ENCODE measurements around the gene ZSCAN9. TPM values are rescaled to one million over a fixed set of nuclear protein-coding genes. Genes with fewer than 3 reads are reported as not detected.

The ZSCAN9 gene
- 5.7 to 8.9 TPM (median 7.3 TPM) in 5 replicates for total RNA-seq (2022; extraction: Qiagen RNA extraction)

GRCh38 chr6:28225056-28225834 is at the start of gene ZSCAN9:
ZSCAN9 (plus strand) TSS chr6:28225275; CDS start chr6:28227085, 1,810 bp downstream.

GRCh38 chr6:28252009-28252975 is 27.2 kb downstream of the ZSCAN9 start, which contains the start of gene ZKSCAN4:
ZKSCAN4 (minus strand) TSS chr6:28252269; CDS start chr6:28251980, 289 bp downstream.

DNA sequence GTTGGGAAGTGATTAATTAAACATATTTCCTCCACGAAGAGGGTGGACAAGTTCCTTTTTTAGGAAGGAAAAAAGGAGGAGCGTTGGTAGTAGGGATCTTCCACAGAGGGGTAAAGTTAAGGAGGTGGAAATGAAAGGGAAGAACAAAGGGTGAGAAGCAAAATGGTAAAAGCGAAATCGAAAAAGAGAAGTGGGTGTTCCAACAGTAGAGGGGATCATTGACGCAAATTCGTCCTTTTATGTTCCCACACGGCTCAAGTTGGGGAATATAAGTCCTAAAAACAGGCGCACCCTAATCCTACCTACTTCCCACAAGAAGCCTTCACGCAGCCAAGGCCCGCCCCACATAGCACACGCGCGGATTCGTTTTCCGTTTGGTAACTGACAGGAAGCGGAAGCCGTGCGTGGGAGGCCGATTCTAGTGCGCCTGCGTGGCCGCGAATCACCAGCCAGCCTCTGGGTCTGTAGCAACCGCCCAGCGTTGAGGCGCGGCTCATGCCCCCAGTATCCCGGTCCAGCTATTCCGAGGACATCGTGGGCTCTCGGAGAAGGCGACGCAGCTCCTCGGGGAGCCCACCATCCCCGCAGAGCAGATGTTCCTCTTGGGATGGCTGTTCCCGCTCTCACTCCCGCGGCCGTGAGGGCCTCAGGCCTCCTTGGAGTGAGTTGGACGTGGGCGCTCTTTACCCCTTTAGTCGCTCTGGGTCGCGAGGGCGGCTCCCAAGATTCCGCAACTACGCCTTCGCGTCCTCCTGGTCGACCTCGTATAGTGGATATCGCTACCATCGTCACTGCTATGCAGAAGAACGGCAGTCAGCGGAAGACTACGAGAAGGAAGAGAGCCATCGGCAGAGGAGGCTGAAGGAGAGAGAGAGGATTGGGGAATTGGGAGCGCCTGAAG is 34.1 kb downstream of the ZSCAN9 start, which contains the start of gene NKAPL:
Gene NKAPL (plus strand): TSS at position 421 of the 901 bp plus-strand sequence. CDS start 75 bp downstream, at position 496.

DNA sequence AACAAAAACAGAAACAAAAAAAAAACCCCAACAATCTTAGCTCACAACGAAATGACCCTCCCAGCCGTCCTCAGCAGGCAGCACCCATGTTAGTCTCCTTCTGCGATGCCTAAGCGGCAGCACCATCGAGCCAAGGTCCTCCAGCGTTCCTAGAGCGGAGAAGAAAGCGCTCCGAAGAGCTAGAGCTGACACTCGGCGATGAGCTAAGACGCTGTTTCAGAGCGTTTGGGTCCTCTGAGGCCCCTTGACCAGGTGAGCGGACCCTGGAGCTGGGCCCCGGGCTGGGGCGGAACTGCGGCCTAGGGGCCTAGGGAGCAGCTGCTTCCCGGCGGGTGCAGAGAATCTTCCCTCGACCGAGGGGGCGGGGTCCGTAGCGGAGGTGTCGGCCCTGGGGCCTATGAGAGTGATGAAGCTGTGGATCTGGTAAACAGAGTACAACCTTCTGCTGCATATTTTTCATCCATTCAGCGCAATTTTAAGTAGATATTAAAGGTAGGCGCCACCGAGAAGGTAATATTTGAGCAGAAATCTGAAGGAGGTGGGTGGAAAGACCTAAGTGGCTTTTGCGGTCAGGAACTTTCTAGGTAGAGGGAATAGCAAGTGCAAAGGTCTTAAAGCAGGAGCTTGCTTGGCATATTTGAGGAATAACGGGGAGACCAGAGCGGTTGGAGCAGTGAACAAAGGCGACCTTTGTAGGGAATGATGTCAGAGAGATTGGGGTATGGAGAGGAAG is 42.1 kb downstream of the ZSCAN9 start, which contains the start of gene ZSCAN26:
Gene ZSCAN26 (plus strand): TSS at position 182 of the 733 bp plus-strand sequence. CDS start 4,777 bp downstream, outside the sequence.

DNA sequence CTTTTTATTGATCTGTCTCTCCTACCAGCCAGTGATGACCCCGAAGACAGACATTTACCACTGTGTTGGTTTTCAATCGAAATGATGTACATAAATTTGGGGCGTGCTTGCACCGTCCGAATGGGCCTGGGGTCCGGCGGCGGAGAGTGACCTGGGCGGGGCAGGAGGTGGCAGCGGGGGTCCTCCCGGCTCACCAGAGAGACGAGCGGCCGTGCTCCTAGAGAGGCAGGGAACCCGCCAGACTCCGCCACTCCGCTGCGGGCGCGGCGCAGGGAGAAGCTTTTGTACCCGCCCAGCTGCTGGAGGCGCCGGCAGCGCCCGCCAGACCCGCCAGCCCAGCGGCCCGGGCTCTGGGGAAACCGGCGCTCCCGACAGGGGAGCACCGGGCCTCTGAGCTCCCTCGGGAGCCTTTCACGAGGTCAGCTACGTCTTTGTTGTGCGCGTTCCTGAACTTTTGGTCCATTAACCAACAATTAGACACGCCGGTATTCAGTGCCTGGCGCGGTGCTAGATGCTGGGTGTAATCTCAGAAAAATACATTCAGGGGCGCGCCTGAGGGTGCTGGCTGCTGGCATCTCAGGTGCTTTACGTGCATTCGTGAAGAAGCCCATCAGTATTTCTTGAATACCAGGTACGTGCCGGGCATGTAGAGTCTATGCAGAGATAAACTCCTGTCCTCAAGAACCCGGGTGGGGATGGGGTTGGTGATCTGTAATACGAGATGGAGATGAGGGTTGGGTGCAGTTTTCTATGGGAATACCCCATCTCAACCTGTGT is 56.4 kb downstream of the ZSCAN9 start, which contains the start of gene PGBD1:
Gene PGBD1 (plus strand): TSS at position 285 of the 777 bp plus-strand sequence. CDS start 2,242 bp downstream, outside the sequence.

Other genes with a start within 250 kb of the ZSCAN9 start
- 0.58 to 1.2 TPM (median 0.74 TPM) in 5 replicates for gene ZNF165, start 144.7 kb upstream of the ZSCAN9 start, total RNA-seq (2022; extraction: Qiagen RNA extraction)
- gene ZSCAN16, start 100.7 kb upstream of the ZSCAN9 start, total RNA-seq (2022; extraction: Qiagen RNA extraction) = 3.5 to 5.3 TPM (median 4.4 TPM) in 5 replicates
- gene ZKSCAN8, start 83.4 kb upstream of the ZSCAN9 start, total RNA-seq (2022; extraction: Qiagen RNA extraction) = 3.4 to 5.8 TPM (median 5.1 TPM) in 5 replicates
- 2.4 to 2.9 TPM (median 2.6 TPM) in 5 replicates for gene ZKSCAN4, start 27.0 kb downstream of the ZSCAN9 start, total RNA-seq (2022; extraction: Qiagen RNA extraction)
- not detected in 5 replicates for gene NKAPL, start 34.0 kb downstream of the ZSCAN9 start, total RNA-seq (2022; extraction: Qiagen RNA extraction)
- 4.0 to 4.9 TPM (median 4.7 TPM) in 5 replicates for gene ZSCAN26, start 41.9 kb downstream of the ZSCAN9 start, total RNA-seq (2022; extraction: Qiagen RNA extraction)
- 3.9 to 5.6 TPM (median 5.1 TPM) in 5 replicates for gene PGBD1, start 56.3 kb downstream of the ZSCAN9 start, total RNA-seq (2022; extraction: Qiagen RNA extraction)
- gene ZSCAN31, start 110.9 kb downstream of the ZSCAN9 start, total RNA-seq (2022; extraction: Qiagen RNA extraction) = 1.4 to 4.2 TPM (median 1.9 TPM) in 5 replicates
- 1.4 to 2.2 TPM (median 2.0 TPM) in 5 replicates for gene ZKSCAN3, start 124.7 kb downstream of the ZSCAN9 start, total RNA-seq (2022; extraction: Qiagen RNA extraction)
- 1.5 to 1.9 TPM (median 1.8 TPM) in 5 replicates for gene ZSCAN12, start 174.5 kb downstream of the ZSCAN9 start, total RNA-seq (2022; extraction: Qiagen RNA extraction)
- gene ZSCAN23, start 218.2 kb downstream of the ZSCAN9 start, total RNA-seq (2022; extraction: Qiagen RNA extraction) = not detected in 5 replicates